Right ventricle myocardium superior (tissue), 1 donor: Measurements from ENCODE around the gene UBE2E2. TPM values are rescaled to one million over a fixed set of nuclear protein-coding genes. Genes with fewer than 3 reads are reported as not detected.
A peak's percentile ranks its signal among the peaks of the same experiment; 100 is the strongest.

Experiments
- ATAC-seq: fragments of 200-7000 bp; cut with Tn5 transposase; one replicate; pipeline ENCODE4 v1.9.1; 2020; ENCODE audit warnings: mild to moderate bottlenecking; ENCODE audit not compliant: poor library complexity
- DNase-seq: peaks from one replicate; pipeline ENCODE4 v3.0.0-alpha.2; 2020
- intact Hi-C: fragments of 100-400 bp; cut with DNase I; formaldehyde crosslinking; loops from one replicate; pipeline ENCODE4 v1.11.2; 2022
- total RNA-seq: library from RNA; stranded (reverse); fragmentation: NEBNext Ultra II Directional; extraction: Animal tissue kit (Norgen Biotek cat#: 25700); gene quantifications from one replicate; pipeline ENCODE4 v1.2.1, GENCODE V29; 2021
- donor health status: DM: no; HTN: yes; CAD: no; lungs with severe emphysema.

UBE2E2 gene
- total RNA-seq, 1 donor from 2014 or later = 37.4 TPM

DNA sequence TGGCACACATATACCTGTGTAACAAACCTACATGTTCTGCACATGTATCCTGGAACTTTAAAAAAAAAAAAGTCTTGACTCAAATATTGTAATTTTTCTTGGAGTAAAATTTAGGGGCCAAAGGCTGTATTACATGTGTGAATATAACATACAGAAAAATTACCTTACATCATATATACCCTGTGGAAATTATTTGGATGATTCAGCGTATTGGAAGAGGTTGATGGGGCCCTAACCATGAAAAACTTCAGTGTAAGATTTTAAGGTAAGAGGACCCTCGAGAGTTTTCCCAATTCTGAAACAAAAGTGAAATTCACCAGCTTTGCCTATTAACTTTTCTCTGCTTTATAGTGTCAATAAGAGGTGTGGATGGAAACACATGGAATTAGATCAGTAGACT is 56.4 kb downstream of the UBE2E2 start:
- DNase-seq (no peak), ATAC-seq (no peak)

DNA sequence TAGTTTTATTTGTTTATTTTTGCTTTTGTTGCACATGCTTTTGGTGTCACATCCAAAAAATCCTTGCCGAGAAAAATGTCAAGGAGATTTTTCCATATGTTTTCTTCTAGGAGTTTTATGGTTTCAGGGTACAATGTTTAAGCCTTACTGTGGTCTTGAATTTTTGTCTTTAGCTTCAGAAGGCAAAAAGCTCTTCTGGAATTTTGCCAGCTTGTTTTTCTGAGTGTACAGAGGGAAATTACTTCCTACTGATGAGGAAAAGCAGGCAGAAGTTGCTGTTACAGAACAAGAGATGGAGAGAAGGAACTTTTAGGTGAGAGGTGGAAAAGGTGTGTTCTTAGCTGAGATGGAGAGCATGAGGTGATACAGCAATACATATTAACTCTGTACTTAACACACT is 59.6 kb downstream of the UBE2E2 start:
- intact Hi-C loops = no loop called here
- no peak for DNase-seq
- ATAC-seq = no peak

More for the DNA sequence above, 56.4 kb downstream of the UBE2E2 start:
- intact Hi-C loops = no loop called here

DNA sequence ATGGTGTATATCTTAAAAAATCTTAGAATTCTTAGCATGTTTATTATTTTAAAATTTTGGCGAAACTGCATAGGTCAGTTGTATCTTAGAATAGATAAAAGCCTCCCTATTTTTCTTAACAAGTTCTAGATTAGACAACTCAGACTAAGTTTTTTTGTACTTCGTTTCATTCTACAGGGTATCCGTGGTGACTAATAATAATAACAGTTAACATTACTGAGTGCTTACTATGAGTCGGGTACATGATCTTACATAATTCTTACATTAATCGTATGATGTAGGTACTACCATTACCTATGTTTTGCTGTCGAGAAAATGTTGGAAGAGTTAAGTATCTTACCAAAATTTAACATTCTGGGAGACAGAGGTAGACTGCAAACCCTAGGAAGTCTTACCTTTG is 60.7 kb downstream of the UBE2E2 start:
- intact Hi-C loops = no loop called here
- no peak for ATAC-seq

DNA sequence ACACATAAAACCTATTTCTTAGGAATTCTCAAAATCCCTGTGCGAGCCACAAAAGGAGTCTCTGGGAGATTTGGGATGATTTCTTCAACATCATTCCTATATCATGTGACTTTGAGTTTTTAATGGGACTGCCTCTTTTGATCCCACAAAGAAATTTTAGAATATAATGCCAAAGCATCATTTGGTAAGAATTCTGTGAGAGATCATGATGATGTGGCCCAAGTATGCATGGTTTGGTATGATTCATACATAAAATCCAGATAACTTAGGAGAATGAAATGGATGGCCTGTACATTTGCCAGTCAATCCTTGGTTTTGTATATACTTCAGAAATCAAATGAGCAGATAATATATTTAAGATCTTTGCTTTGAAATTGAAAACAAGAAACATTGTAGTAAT is 61.3 kb downstream of the UBE2E2 start:
- intact Hi-C loops = no loop called here
- no peak for ATAC-seq
- no peak for DNase-seq

More for the DNA sequence above, 60.7 kb downstream of the UBE2E2 start:
- DNase-seq = no peak

DNA sequence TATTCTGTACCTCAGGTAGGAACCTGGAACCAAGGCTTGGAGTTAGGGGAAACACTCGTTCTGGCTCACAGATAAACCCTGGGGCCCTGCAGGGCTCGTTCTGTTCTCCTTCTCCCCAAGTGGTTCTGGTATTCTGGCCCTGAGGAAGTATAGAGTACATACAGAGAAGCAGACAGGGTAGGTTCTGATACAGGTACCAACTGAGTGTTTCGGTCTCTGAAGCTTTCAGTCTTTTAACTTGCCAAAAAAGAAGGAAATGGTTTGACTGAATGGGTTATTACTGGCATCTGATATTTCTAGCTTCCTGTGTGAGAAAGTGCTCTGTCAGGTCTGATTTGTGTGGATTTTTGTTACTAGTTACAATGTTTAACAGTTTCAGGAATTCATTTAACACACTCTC is 67.3 kb downstream of the UBE2E2 start:
- DNase-seq = no peak
- intact Hi-C loops = no loop called here
- no peak for ATAC-seq

DNA sequence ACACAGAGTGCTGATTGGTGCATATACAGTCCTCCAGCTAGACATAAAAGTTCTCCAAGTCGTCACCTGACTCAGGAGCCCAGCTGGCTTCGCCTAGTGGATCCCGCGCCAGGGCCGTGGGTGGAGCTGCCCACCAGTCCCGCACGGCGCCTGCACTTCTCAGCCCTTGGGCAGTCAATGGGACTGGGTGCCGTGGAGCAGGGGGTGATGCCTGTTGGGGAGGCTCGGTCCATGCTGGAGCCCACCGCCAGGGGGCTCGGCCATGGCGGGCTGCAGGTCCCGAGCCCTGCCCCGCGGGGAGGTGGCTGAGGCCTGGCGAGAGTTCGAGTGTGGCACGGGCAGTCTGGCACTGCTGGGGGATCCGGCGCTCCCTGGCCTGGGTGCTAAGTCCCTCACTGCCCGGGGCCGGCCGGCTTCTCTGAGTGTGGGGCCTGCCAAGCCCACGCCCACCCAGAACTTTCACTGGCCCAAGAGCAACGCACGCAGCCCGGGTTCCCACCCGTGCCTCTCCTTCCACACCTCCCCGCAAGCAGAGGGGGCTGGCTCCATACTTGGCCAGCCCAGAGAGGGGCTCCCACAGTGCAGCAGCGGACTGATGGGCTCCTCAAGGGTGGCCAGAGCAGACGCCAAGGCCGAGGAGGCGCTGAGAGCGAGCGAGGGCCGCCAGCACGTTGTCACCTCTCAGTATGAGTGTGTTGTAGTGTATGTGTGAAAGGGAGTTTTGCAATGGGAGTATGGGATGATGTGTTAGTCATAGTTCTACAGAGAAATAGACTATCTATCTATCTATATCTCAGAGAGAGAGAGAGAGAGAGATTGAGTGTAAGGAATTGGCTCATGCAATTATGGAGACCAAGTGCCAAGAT is 69.0 kb downstream of the UBE2E2 start:
- DNase-seq = no peak
- intact Hi-C loops = no loop called here
- no peak for ATAC-seq

DNA sequence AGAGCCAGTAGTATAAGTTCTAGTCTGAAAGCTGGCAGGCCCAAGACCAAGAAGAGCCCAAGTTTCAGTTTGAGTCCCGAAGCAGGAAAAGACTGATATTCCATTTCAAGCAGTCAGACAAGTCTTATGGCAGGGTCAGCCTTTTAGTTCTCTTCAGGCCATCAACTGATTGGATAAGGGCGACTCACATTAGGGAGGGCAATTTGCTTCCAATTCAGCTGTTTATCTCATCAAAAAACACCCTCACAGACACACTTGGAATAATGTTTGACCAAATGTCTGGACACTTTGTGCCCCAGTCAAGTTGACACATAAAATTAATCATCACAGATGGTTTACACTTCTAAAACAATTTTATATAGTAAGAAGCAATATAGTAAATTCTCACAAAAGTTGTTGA is 69.7 kb downstream of the UBE2E2 start:
- ATAC-seq = no peak

DNA sequence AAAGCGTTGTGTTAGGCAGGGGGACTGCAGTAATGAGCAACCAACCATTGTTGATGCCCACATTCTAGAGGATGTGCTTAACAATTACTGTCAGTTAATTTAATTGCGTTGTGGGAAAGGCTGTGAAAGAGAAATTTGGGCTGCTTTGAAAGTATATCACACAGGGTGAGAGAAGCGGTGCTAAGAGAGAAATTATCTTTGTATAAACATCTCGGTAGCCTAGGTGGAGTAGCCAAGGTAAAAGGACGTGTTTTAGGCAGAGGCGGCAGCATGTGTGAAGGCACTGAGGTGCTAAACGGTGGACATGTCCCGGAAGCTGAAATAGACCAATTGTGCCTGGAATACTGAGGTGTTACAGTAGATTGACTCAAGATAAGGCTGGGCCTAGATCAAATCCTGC is 71.9 kb downstream of the UBE2E2 start:
- no peak for ATAC-seq

More for the DNA sequence above, 69.7 kb downstream of the UBE2E2 start:
- DNase-seq = no peak
- intact Hi-C loops = no loop called here

DNA sequence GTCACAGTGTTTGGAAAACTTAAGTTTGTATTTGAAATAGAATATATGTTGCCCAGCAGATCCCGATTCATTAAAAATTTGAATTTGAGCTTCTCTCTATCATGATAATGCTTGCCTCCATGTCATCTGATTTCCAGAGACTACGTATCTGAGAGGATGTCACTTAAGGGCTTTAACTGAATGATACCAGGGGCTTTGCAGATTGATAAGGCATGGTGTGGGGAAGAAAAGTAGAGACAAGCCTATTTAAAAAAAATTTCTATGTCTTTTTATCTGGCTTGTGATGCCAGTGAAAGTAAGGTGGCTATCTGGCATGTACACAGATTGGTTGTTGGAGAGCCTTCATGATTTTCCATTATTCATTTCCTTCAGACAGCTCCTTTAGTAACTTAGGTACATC is 72.7 kb downstream of the UBE2E2 start:
- intact Hi-C loops = no loop called here
- ATAC-seq (no peak), DNase-seq (no peak)

More for the DNA sequence above, 71.9 kb downstream of the UBE2E2 start:
- intact Hi-C loops = no loop called here
- DNase-seq = no peak

DNA sequence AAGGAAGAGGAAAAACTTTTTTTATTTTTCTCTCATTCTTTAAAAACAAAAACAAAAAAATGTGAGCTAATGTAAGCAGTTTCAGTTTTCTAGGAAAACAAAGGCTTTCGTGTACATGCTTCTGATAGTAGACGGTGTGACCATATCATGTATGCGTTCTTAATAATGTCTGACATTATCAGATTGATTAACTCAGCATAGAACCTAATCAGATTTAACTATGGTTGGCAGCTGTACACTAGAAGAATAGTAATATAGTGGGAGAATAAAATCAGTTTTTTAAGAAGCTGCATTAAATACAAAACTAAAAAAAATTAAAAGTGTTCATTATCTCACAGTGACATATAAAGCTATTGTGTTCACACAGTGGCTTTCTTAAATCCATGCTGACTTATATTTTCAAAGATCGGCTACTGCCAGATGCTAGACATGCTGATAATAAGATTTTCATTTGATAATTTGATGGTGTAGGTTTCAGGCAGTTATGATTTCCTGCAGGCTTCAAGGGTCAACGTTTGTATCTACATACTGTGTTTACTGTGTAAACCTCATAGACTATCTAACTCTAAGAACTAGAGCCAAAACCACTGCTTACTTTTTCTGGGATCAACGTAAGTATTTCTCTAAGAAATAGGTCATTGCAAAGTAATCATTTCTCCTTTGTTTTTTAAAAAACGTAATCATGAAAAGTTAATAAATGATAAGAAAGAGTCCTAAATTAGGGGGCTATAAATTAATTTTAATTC is 74.0 kb downstream of the UBE2E2 start:
- intact Hi-C loops = no loop called here

DNA sequence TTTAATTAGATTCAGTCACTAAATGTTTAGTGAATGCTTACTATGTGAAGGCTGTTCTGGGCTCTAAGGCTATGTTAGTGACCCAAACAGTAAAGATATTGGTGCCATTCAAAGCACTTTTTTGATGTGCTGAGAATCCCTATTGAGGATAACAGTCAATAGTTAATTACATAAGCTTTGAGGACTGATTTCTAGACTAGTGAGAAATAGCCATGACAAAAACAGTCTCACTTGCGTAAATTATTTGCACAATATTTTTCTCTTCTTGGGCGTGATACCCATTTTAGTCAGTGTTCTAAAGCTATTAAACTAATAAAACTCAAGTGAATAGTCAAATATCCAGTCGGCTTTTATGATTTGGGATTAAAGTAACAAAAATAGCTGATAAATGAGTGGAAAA is 74.6 kb downstream of the UBE2E2 start:
- intact Hi-C loops = no loop called here
- DNase-seq = no peak
- no peak for ATAC-seq

More for the DNA sequence above, 74.0 kb downstream of the UBE2E2 start:
- ATAC-seq = no peak
- DNase-seq = no peak

DNA sequence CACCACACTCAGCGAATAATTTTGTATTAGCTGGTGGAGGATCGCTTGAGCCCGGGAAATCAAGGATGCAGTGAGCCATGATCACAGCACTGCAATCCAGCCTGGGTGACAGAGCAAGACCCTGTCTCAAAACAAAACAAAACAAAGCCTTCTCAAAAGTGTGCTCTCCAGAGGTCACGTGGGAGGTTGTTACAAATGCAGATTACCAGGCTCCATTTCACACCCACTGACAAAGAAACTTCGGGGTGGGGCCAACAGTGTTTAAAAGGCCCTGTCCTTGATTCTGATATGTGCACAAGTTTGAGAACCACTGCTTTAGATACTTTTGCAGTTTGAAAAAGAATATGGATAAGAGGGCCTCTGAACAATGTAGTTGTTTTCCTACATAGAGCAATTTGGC is 80.5 kb downstream of the UBE2E2 start:
- intact Hi-C loops = no loop called here
- DNase-seq (no peak), ATAC-seq (no peak)

DNA sequence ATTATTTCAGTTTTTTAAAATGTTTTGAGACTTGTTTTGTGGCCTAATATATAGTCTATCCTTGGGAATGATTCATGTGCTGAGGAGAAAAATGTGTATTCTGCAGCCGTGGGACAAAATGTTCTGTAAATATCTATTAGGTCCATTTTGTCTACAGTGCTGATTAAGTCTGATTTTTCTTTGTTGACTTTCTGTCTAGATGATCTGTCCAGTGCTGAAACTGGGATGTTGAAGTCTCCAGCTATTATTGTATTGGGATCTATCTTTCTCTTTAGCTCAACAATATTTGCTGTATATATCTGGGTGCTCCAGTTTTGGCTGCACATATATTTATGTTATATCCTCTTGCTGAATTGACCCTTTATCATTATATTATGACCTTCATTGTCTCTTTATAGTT is 85.2 kb downstream of the UBE2E2 start:
- ATAC-seq = no peak

DNA sequence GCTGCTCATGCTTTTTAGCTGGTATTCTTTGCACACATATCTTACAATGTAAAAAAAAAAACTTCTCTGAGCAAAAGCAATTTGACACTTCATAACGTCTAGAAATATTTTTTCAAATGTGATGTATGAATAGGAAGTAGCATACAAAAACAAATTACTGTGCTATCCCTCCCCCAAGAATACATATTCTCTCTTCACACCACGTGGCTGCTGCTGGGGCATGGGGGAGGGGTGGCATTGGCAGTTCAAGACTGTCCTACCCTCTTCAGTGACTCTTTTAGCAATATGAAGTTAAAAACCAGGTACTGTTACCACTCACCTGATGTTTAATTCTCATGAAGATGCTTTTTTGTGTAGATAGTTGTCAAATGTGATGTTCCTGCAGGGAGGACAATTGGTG is 85.6 kb downstream of the UBE2E2 start:
- intact Hi-C loops = no loop called here
- DNase-seq (no peak), ATAC-seq (no peak)

More for the DNA sequence above, 85.2 kb downstream of the UBE2E2 start:
- intact Hi-C loops = no loop called here
- DNase-seq = no peak

DNA sequence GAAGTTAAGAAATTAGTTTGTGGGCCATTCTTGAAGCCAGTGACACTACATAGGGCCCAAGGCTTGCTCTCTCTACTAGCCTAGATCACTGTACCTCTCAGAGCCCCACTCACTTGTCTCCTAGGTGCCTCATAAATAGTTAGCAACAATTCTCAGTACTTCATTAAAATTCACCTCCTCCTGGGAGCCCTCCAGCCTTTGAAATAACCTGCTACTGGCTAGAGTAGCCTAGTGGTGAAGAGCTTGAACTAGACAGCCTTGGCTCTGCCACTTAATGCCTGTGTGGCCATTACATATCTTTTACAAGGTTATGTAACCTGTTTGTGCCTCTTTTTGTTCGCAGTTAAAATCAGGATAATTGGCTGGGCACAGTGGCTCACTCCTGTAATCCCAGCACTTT is 89.3 kb downstream of the UBE2E2 start:
- intact Hi-C loops = no loop called here
- ATAC-seq (no peak), DNase-seq (no peak)

DNA sequence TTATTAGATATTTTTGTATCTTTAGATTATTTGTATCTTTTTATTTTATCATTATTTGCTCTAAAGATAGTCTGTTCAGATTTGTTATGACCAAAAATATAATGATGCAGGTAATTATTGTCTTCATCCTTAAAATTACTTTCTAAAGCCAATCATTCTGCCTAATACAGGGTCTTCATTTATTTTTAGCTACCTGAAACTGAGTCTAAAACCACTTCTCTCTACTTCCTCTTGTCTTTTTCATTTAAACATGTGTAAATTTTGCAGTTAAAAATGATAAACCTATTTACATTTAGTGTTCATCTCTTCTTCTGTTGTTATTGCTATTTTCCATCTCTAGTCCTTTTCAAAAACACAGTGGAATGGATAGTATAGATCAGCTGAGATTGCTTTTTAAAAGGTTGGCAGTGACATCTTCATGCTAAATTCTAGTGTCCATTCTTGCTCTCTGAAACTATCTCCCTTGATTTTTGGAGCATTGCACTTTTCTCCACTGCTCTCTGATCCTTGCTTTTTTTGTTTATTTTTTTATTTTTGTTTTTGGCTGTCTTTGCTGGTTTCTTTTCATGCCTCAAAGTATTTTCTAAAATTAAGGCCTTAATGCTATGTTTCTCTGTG is 91.8 kb downstream of the UBE2E2 start:
- ATAC-seq (no peak), DNase-seq (no peak)
- intact Hi-C loops = no loop called here

DNA sequence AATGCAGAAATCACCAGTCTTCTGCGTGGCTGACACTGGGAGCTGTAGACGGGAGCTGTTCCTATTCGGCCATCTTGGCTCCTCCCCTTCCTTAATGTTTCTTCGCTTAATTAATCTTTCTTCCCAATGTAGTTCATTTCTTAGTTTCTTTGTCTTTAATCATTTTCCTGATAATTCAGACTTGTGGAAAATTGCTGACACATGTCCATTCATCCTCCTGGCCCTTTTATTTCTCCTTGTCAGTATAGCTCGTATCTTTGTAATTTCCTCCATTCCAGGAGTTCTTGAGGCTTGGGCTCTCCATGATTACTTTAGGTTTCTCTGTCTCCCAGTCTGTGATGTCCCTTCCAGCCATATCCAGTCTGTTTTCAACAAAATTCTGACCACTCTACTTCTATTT is 98.7 kb downstream of the UBE2E2 start:
- DNase-seq (no peak), ATAC-seq (no peak)
- intact Hi-C loops = no loop called here

DNA sequence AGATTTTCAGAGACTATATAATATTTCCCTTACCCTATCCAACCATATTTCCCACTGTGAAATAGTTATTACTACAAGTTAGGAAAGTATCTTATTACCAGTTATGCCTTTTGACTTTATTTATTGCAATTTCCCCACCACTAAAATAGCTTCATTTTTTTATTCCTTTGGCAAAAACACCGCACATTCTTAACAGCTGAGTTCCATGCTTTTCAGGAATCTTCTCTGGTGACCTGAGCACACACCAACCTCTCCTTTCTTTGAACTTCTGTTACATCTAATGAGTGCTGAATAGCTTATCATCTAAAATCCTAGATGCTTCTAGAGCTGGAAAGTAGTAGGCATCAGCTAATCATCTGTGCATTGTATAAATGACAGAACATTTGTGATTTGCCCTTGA is 99.1 kb downstream of the UBE2E2 start:
- DNase-seq (no peak), ATAC-seq (no peak)
- intact Hi-C loops = no loop called here

DNA sequence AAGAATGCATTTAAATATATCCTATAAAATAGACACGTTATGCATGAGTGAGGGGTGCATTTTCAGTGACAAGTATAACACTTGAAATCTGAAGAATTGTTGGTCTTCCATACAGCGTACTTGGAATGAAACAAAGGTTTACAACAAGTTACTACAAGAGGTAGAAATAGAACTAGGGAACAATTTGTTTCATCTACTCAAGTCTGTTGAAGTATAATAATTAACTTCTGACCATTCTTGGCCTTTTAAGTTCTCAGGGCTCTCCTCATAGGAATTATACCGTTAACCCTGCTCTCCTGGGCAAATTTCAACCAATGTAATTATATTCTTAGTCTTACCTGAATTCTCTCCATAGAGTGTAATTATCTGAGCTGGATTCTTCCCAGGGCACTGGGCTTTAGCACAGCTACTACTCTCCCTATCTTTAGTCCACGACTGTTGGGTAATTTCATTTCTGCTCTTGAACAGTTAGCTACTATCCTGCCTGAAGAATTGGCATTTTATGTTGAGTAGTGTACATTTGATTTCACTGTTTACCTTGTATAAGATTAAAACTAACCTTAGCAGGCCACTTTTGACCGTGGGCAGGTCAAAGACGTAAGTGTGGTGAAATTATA is 100.6 kb downstream of the UBE2E2 start:
- ATAC-seq = peak; percentile 82
- intact Hi-C loops = no loop called here
- DNase-seq = no peak
